ENCODE measurements around the gene HEPACAM.

The HEPACAM gene

DNA sequence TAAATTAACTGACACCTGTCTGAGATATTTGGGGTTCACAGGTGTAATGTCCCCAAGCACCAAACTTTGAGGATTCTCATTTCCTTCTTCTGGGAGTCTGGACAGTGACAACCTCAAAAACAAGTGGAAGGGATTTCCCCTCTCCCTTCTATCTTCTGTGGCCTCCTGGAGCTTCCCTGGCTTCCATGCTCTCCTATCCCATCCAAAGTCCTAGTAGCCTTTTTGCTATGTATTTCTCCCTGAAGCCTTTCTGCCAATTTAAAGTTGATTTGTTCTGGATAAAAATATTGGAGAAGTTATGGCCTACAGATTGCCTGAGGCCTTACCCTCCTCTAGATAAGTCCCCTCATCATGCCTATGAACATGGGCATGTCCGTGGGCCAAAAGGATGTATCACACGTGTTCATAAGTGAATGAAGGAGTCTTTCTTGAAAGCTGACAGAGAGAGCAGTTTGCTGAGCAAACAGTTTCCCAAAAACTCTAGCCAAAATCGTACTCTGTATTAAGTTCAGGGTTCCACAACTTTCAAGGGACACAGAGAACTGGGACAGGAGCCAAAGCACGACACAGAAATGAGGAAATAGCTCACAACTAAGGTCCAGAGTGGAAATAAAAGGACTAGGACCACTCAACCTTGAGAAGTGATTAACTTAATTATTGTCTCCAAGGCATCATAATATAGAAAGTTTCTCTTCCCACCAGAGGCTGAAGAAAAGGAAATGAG is 6.7 kb downstream of the HEPACAM start:
- no peak for ATAC-seq
- TF ChIP-seq ISL1 (CRISPR knock-in tag; IDR thresholded peaks at IDR 0.05) = no peak
- TF ChIP-seq ZNF70 (CRISPR knock-in tag; IDR thresholded peaks at IDR 0.05) = no peak
- no peak for TF ChIP-seq BACH2 (CRISPR knock-in tag; IDR thresholded peaks at IDR 0.05; ENCODE audit: borderline replicate concordance)
- no peak for TF ChIP-seq SNAI2 (CRISPR knock-in tag; IDR thresholded peaks at IDR 0.05)
- no peak for TF ChIP-seq ZC3H10 (CRISPR knock-in tag; IDR thresholded peaks at IDR 0.05)
- TF ChIP-seq GLIS3 (CRISPR knock-in tag; IDR thresholded peaks at IDR 0.05) = no peak
- TF ChIP-seq ZFP30 (CRISPR knock-in tag; IDR thresholded peaks at IDR 0.05) = no peak
- TF ChIP-seq, protein P1, sequence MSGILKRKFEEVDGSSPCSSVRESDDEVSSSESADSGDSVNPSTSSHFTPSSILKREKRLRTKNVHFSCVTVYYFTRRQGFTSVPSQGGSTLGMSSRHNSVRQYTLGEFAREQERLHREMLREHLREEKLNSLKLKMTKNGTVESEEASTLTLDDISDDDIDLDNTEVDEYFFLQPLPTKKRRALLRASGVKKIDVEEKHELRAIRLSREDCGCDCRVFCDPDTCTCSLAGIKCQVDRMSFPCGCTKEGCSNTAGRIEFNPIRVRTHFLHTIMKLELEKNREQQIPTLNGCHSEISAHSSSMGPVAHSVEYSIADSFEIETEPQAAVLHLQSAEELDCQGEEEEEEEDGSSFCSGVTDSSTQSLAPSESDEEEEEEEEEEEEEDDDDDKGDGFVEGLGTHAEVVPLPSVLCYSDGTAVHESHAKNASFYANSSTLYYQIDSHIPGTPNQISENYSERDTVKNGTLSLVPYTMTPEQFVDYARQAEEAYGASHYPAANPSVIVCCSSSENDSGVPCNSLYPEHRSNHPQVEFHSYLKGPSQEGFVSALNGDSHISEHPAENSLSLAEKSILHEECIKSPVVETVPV (CRISPR knock-in tag; IDR thresholded peaks at IDR 0.05) = no peak
- TF ChIP-seq ZNF8 (CRISPR knock-in tag; IDR thresholded peaks at IDR 0.05) = no peak
- TF ChIP-seq ZNF565 (CRISPR knock-in tag; conservative IDR thresholded peaks at IDR 0.05; ENCODE audit: low read depth) = no peak
- TF ChIP-seq CSDC2 (CRISPR knock-in tag; IDR thresholded peaks at IDR 0.05) = no peak

DNA sequence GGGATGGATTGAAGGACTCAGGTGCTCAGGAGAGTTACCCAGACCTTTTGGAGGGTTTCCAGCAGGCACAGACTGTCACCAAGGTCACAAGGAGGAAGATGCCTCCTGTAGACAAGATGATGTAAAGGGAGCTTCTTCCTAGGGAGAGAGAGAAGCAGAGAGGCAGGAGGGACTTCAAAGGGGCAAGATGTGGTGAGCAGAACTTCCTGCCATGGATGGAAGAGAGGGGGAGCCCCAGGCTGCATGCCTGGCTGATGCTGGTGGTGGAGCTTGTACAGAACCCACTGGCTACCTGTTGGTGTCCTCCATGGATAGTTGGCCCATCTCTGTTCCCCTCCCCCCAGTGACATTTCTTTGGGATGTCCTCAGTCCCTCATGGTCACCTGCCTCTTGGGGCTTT is 12.6 kb downstream of the HEPACAM start:
- ATAC-seq = no peak
- TF ChIP-seq BACH2 (CRISPR knock-in tag; IDR thresholded peaks at IDR 0.05; ENCODE audit: borderline replicate concordance) (no peak), ARNTL (CRISPR knock-in tag; IDR thresholded peaks at IDR 0.05; ENCODE audit: borderline replicate concordance, low read depth) (no peak), ZC3H10 (CRISPR knock-in tag; IDR thresholded peaks at IDR 0.05) (no peak), GLIS3 (CRISPR knock-in tag; IDR thresholded peaks at IDR 0.05) (no peak), PPARA (CRISPR knock-in tag; IDR thresholded peaks at IDR 0.05; ENCODE audit: borderline replicate concordance) (no peak), ISL1 (CRISPR knock-in tag; IDR thresholded peaks at IDR 0.05) (no peak), ZFP3 (CRISPR knock-in tag; IDR thresholded peaks at IDR 0.05) (no peak), OSR1 (CRISPR knock-in tag; IDR thresholded peaks at IDR 0.05) (no peak), ZNF70 (CRISPR knock-in tag; IDR thresholded peaks at IDR 0.05) (no peak), TCF4 (CRISPR knock-in tag; IDR thresholded peaks at IDR 0.05; ENCODE audit: borderline replicate concordance) (no peak), ZNF565 (CRISPR knock-in tag; conservative IDR thresholded peaks at IDR 0.05; ENCODE audit: low read depth) (no peak), SNAI2 (CRISPR knock-in tag; IDR thresholded peaks at IDR 0.05) (no peak), CSDC2 (CRISPR knock-in tag; IDR thresholded peaks at IDR 0.05) (no peak), RARB (CRISPR knock-in tag; IDR thresholded peaks at IDR 0.05) (no peak), ZNF8 (CRISPR knock-in tag; IDR thresholded peaks at IDR 0.05) (no peak), ZFP30 (CRISPR knock-in tag; IDR thresholded peaks at IDR 0.05) (no peak)
- TF ChIP-seq, protein P1 (CRISPR knock-in tag; IDR thresholded peaks at IDR 0.05) = no peak
- TF ChIP-seq, protein P2, sequence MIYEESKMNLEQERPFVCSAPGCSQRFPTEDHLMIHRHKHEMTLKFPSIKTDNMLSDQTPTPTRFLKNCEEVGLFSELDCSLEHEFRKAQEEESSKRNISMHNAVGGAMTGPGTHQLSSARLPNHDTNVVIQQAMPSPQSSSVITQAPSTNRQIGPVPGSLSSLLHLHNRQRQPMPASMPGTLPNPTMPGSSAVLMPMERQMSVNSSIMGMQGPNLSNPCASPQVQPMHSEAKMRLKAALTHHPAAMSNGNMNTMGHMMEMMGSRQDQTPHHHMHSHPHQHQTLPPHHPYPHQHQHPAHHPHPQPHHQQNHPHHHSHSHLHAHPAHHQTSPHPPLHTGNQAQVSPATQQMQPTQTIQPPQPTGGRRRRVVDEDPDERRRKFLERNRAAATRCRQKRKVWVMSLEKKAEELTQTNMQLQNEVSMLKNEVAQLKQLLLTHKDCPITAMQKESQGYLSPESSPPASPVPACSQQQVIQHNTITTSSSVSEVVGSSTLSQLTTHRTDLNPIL (CRISPR knock-in tag; IDR thresholded peaks at IDR 0.05; ENCODE audit: low read depth) = no peak

DNA sequence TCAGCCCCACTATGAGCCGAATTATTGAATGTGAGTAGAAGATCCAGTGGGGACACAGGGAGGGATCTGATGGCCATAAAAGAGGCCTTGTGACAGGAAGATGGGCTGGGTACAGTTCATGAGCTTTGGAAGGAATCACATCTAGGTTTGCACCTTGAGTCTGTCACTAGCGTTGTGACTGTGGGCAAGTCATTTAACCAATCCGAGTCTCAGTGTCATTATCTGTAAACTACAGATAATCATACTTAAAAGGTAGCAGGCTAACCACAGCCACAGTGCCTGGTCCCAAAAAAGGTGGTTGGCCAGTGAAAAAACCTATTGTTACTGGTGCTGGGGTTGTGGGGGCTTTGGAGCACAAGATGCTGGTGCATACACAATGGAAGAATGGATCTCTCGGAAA is 13.0 kb downstream of the HEPACAM start:
- no peak for ATAC-seq
- TF ChIP-seq SNAI2 (CRISPR knock-in tag; IDR thresholded peaks at IDR 0.05) (no peak), ARNTL (CRISPR knock-in tag; IDR thresholded peaks at IDR 0.05; ENCODE audit: borderline replicate concordance, low read depth) (no peak), GLIS3 (CRISPR knock-in tag; IDR thresholded peaks at IDR 0.05) (no peak), ZC3H10 (CRISPR knock-in tag; IDR thresholded peaks at IDR 0.05) (no peak), RARB (CRISPR knock-in tag; IDR thresholded peaks at IDR 0.05) (no peak), ZFP30 (CRISPR knock-in tag; IDR thresholded peaks at IDR 0.05) (no peak)
- TF ChIP-seq, protein P1 (CRISPR knock-in tag; IDR thresholded peaks at IDR 0.05) = no peak
- TF ChIP-seq, protein P2 (CRISPR knock-in tag; IDR thresholded peaks at IDR 0.05; ENCODE audit: low read depth) = no peak
